HG03520 (cell line): ENCODE data around the gene SLC12A6.
"Not testable (repeated sequence)": the region's sequence is repeated elsewhere in the genome, so short reads cannot be mapped to it uniquely, and the experiment has no call there.

Experiments used
- ATAC-seq: cut with Tn5 transposase; IDR thresholded peaks from one replicate; pipeline ENCODE4 v1.9.1; 2021; ENCODE audit warnings: mild to moderate bottlenecking, moderate library complexity; ENCODE audit not compliant: unreplicated experiment

Gene SLC12A6

DNA sequence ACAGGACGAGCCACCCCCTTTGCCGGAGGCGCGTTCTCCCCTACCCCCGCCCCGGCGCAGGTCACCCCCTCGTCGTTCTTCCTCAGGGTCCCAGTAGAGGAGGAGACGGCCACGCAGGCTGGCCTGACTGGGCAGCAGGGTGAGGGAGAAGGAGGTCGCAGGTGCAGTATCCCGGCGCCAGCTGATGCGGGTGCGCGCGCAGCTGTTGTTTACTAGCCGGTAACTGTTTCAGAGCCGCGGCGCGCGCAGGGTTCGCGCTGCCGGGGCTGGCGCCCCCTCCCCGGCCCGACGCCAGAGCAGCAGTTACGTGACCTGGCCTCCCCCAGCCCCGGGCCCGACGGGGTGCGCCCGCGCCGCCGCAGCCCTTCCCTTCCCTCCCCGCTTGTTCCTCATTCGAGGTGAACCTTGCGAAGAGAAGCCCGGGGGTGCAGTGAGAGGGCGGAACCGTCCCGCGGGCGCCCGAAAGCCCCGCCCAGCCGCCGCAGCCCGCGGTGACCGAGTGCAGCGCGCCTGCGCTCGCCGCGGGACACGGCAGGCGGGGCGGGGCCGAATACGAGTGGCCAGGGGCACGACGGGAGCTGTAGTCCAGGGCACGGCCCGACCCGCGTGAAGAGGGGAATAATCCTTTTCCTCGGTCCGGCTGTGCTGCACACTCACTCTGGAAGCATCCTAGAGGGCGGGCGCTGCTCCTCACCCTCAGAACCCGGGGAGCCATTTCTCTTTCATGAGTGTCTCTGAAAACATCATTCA lies at the start of gene SLC12A6:
Gene SLC12A6, minus strand, starts transcription at position 225 of the 750 bp plus-strand sequence. CDS start 1,101 bp downstream, outside the sequence.
- peak; percentile 67 for ATAC-seq

DNA sequence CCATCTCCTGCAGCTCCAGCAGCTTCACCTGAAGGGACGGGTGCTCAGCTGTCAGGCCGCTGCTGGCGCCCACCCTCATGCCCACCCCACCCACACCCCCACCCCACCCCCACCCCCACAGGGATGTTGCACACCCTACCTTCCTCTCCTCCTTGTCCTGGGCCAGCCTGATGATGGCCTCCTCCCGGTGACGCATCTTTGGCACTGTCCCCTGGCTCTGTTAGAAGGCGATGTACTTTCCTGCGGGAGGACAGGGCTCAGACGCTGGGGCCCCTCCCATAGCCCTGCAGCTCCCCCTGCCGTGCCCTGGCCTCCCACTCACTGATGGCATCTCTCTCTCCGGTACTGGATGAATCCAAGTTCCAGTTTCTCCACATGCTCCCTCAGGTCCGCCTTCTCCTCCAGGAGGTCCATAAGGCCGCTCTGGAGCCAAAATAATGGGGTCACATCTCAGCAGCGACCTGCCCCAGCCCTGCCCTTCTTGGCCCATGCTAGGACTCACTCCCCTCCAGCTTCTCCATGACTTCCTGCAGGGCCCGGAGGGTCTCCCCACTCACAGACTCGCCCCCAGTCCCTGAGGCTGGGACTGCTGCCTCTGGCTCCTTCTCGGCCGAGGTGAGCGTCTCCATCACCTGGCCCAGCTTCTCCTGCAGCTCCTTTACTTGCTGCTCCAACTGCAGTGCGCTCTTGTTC lies 44.4 kb upstream of the SLC12A6 start:
- not testable (repeated sequence) for ATAC-seq

DNA sequence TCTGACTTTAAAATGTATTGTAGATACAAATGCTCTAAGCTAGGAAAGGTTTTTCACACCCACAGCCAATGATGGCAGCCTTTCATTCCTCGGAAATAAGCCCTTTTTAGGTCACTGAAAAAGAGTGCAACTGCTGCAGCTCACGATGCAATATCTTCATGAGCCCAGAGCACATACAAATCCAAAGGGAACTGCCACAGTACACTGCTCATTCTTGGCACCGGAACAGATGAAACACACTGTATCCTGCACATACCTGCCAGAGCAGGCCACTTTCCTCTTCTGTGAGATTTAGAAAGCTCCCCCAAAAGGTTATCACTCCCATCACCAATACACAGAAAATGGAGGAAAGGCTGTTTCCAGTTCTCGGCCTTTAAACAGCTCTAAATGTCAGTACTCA lies 42.9 kb upstream of the SLC12A6 start:
- not testable (repeated sequence) for ATAC-seq

DNA sequence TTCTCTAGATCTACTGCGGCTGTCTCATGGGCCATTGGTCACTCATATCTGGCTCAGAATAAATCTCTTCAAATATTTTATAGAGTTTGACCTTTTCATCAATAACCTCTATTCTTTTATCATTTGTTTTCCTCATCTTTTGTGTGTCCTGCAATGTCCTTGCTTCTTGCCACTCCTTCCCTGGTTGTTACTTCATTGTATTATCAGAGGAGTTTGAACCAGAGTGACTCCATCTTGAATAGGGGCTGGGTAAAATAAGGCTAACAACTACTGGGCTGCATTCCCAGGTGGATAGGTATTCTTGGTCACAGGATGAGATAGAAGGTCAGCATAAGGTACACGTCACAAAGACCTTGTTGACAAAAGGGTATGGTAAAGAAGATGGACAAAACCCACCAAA lies 39.3 kb upstream of the SLC12A6 start:
- no peak for ATAC-seq

DNA sequence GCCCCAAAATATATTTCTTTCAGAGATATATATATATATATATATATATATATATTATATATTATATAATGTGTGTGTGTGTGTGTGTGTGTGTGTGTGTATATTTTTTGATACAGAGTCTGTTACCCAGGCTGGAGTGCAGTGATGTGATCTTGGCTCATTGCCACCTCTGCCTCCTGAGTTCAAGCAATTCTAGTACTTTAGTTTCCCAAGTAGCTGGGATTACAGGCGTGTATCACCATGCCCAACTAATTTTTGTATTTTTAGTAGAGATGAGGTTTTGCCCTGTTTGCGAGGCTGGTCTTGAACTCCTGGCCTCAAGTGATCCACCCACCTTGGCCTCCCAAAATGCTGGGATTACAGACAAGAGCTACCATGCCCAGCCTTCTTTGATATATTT lies 38.0 kb upstream of the SLC12A6 start:
- ATAC-seq: not testable (repeated sequence)

DNA sequence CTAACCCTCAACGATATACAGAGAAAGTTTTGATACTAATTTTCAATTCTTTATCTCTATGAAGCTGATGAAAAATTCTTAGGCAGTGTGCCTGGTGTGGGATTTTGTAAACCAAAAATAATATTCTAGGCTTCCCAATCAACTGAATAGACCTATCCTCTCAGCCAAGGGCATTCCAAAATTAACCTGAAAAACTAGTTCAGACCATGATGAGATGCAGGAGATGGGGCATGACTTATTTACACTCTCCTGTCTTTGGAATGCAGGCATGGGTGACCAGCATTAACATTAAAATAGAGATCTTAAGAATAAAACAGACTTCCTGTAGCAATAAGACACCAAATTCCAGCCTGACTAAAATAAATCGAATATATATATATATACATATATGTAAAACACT lies 37.2 kb upstream of the SLC12A6 start:
- ATAC-seq: no peak

DNA sequence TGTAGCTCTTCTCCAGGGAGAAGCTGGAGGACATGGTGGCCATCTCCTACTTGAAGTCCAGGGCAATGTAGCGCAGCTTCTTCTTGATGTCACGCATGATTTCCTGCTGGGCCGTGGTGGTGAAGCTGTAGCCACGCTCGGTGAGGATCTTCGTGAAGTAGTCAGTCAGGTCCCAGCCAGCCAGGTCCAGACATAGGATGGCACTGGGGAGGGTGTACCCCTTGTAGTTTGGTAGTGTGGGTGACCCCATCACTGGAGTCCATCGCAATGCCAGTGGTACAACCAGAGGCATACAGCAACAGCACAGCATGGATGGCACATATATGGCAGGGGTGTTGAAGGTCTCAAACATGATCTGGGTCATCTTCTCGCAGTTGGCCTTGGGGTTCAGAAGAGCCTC lies 36.4 kb upstream of the SLC12A6 start:
- no peak for ATAC-seq

DNA sequence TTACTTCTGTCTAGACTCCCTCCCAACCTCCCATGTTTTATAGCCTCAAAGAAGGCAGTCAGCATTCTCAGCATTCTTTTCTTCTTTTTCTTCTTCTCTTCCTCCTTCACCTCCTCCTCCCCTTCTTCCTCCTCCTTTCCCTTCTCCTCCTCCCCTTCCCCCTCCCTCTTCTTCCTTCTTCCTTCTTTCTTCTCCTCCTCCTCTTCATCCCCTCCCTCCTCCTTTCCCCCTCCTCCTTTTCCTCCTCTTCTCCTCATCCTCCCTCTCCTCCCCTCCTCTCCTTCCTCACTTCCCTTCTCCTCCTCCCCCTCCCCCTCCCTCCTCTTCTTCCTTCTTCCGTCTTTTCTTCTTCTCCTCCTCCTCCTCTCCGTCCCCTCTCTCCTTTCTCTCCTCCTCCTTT lies 33.1 kb upstream of the SLC12A6 start:
- no peak for ATAC-seq

DNA sequence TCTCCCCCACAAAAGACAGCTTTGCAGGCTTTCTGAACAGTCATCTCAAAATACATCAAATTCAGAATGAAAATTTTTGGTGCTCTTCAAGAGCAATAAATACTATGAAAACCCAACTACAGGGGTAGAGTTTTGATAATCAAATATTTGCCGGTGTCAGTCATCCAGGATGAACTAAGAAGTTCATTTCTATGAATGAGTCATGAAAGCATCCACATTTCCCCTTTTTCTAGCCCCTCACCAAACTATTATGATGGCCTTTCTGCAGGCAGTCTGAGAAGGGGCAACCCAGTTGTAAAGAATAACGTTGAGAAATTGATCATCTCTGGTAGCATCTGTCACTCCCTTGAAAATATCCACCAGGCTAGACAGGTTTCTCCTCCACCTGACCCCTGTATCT lies 32.5 kb upstream of the SLC12A6 start:
- no peak for ATAC-seq

DNA sequence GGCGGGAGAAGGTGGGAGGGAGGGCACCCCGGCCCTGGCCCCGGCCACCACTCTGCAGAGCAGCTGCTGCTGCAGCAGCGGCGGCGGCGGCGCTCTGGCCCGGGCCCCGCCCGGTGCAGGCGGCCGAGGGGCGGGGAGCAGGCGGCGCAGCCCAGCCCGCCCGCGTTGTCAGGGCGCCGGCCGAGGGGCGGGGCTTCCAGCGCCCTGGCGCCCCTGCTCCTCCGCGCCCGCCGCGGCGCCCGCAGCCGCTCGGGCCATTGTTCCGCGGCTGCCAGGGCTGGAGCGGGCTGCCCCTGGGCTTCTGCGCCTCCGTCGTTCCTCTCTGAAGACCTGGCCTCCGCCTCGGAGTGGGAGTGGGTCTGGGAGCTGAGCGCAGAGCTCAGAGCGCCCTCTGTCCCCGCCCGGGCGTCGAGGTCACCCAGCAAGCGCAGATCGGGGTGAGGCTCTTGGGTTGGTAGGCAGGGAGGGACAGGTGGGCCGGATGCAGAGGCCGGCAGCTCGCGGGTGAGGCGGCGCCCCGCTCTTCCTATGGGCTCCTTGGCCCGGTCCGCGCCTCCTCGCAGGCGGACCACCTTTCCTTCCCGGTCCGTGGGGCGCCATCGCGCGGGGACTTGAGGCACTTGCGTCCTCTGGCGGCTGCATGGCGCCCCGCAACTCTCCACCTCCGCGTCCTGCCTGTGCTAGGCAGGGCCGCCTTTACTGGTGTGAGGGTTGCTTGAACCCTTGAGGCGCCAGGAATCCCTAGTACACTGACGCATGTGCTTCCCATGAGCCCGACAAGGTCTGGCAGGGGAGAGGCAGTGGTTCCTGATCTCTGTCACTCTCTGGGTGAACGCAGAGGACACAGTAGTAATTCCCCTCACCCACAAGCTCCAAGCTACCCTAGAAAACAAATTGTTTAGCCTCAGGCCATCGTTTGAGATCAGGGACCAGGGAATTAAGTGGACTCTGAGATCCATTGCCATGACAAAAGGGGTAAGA lies 29.8 kb upstream of the SLC12A6 start, which contains the start of gene LPCAT4:
Gene LPCAT4, minus strand, starts transcription at position 96 of the 981 bp plus-strand sequence. CDS start 96 bp downstream, outside the sequence.
- ATAC-seq: peak; percentile 70

DNA sequence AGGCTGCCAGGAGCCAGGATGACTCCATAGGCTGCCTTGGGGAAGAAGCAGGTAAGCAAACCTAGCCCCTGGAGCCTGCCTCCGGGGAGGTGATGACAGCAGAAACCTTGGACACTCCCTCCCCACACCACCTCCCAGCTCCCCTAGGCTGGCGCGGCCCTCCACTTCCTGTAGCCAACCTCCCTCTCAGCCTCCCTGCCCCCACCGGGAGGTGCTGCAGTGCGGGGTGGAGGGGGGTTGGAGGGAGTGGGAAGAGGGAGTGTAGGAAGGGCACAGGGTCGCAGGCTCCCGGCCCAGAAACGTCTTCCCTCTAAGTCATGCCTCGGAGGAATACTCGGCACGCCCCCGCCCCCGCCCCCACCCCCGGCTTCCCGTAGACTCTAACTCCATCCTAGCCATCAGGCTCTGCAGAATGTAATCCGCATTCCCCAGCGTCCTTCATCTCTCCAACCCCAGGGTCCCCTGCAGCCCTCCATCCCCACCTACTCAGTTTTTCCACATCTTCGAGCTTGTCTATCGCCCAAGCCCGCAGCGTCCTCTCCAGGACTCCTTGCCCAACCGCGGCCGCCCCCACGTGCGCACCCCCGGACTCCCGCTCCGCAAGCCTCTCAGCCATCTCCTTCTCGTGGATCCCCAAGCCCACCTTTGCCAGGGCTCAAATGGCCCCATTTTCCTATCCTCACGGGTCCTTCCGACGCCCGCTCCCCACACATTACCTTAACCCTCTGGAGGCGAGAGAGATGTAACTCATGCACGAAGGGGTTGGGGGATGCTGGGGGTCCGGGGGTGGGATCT lies 28.9 kb upstream of the SLC12A6 start:
- no peak for ATAC-seq

DNA sequence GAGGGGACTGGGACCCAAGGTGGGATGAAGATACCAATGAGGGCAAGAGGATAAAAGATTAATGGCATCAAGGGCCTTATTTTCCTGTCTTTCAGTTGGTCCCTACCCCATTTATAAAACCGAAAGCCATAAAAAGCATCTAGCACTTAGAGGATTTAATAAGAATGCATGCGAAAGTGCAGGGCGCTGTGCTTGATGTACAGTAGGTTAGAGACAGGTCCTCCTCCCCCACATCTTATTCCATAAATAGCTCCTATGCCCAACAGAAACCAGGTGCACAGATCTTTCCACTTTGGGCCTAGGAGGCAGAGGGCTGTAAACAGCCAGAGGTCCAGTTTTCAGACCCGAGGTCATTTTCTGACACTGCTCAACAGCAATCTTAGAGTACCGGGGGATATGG lies 28.3 kb upstream of the SLC12A6 start:
- no peak for ATAC-seq

DNA sequence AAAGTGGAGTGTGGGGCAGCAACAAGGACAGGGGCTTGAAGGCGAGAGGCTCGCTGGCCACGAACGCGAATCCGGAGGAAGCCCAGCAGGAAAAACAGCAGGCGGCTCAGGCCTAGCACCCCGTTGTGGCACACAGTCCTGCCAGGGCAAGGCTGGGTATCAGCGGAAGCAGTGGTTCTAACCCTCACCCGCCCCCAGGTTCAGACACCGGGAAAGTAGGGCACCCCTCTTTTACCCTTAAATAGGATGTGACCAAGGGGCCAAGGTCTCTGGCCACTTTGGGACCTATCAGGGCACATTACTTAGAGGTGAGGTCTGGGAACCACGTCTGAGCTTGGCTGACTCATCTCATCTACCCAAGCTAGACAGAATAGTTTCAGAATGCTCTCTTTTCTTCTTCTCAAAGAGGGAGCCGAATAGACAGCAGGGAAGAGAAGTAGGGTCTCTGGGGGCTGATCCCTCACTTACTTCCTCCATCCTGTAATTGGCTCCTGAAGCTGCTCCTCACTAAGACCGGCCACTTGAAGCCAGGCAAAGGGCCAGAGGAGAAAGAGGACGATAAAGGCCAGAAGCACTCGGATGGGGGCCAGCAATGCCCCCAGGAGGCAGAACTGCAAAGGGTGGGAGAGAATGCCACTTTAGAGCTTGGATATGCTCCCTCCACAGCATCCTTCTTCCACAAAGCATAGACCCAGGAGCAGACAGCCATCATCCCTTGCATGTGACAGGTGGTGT lies 27.7 kb upstream of the SLC12A6 start:
- no peak for ATAC-seq

DNA sequence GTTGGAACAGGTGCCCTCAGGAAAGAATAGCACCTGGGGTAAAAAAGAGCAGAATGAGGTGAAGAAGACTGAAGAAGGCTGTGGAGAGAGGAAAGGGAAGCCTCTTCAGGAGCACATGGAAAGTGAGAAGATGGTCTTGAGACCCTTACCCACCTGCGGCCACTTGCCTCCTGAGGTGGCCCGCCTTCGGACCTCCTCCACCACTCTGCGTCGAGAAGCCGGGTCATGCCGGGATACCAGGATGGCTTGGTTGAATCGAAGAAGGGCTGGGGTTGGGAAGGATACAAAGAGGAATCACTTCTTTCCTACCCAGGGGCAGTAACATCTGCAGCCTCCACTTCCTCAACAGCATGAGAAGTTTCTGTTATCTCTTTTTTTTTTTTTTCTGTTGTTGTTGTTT lies 26.5 kb upstream of the SLC12A6 start:
- no peak for ATAC-seq

DNA sequence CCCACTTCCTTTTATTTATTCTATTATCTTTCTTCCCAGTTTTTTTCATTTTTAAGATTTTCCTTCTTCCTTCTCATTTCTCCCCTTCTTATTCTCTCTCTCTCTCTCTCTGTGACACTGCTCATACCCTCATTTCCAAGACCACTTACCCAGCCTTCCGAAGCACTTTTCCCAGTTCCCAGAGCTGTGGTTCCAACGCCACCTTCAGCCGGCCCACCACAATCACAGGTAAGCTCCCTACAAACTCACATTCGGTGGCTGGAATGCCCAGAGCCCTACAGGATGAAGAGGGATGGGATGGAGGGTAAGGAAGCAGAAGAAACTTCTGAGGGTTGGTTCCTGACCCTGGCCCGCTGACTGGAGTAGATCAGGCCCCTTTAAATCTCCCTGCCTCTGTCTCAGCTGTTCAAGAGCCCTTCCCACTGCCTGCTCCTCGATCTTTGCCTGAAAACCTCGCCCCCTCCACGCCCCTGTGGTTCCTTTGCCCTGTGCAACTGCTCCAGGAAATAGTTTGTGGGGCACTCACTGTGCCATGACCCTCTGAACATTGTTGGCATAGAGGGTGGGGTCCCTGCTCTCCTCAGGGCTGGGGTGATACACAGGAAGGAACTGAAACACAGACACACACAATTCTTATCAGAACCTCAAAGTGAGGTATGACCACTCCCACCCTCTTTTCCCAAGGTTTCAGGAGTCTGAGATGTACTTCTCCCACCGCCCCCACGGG lies 24.6 kb upstream of the SLC12A6 start:
- no peak for ATAC-seq

DNA sequence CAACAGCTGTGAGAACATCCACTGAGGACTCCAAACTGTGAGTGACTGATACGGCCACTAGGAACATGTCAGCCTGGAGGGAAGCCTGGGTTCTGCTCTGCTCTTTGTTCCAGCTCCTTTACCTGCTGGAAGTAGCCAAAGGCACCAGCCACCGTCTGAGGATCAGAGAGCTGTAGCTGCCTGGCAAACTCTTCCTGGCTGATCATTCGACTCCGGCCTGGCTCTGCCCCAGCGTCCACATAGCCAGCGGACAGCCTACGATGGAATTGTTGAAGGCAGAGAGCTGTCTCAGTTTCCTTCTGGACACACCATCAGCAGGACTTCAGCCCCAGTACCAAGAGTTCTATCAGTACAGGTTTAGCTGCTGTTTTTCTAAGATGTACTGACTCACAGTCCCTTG lies 23.7 kb upstream of the SLC12A6 start:
- no peak for ATAC-seq

DNA sequence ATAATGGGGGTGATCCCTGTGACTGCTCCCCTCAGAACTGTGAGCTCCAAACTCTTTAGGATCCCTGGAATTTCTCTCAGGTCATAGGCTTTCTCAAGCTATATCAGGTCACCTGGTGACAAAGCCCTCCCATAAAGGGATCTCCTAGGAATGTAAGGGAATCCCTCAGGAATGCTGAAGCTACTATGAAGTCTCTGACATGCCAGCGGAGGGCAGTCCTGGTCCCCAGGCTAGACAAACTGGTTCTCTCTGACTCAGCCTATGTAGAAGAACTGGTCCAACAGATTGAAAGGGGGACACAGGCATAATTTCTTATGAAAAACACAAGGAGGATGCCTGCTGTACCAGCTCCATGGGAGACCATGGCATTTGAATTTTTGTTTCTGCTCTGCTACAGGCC lies 22.7 kb upstream of the SLC12A6 start:
- ATAC-seq: no peak

DNA sequence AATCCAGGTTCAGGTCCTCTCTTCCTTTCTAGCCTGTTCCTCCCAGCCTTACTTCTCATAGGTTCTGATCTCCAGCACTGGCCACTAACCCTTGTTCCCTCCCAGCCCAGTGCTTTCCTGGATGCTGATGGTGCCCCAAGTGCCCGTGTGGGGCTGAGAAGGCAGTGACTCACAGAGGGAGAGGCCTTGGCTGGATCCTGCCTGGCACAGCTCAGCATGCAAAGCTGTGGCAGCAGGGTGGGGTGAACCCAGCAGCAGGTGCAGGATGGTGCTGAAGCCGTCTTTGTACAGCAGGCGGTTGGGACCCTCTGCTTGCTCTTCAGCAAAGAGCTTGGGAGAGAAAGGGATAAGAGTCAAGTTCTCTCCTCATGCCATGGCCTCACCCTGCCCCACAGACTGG lies 21.8 kb upstream of the SLC12A6 start:
- no peak for ATAC-seq

DNA sequence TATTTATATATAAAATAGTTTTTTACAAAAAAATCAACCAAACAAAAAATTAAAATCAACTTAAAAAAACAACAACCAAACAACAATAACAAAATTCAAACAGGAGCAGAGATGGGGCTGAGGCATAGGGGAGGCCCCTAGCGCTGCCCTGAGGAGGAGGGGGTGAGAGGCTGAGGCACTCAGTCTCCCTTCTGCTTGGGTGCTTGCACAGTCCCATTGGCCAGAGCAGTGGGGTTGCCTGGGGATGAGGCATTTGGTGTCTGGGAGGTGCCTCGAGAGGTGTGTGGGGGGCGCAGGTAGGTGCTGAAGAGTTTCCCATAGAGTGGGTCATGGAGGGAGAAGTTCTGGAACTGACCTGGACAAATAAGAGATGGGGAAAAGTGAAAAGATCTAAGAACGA lies 21.4 kb upstream of the SLC12A6 start:
- ATAC-seq: no peak
